Left forelimb (tissue), 1 donor: ENCODE measurements around the gene CTNNA2.

Experiments used
- DNase-seq: peaks from one replicate; pipeline ENCODE4 v3.0.0-alpha.2; 2018; ENCODE audit warnings: low spot score

Gene CTNNA2

GRCh38 chr2:80209458-80209857 is 696.6 kb downstream of the CTNNA2 start:
- DNase-seq: no peak

GRCh38 chr2:80217446-80217845 is 704.6 kb downstream of the CTNNA2 start:
- no peak for DNase-seq

GRCh38 chr2:80222644-80223043 is 709.8 kb downstream of the CTNNA2 start:
- no peak for DNase-seq

- DNase-seq: no peak
These were observed 718.6 kb downstream of the CTNNA2 start for GRCh38 chr2:80231421-80231820.

GRCh38 chr2:80233333-80233732 is 720.5 kb downstream of the CTNNA2 start:
- no peak for DNase-seq

GRCh38 chr2:80238692-80239469 is 726.0 kb downstream of the CTNNA2 start:
- no peak for DNase-seq

- no peak for DNase-seq
These were observed 729.6 kb downstream of the CTNNA2 start for GRCh38 chr2:80242355-80242910.

GRCh38 chr2:80244905-80245584 is 732.2 kb downstream of the CTNNA2 start:
- no peak for DNase-seq

- no peak for DNase-seq
These were observed 733.7 kb downstream of the CTNNA2 start for GRCh38 chr2:80246534-80246933.

- no peak for DNase-seq
These were observed 734.5 kb downstream of the CTNNA2 start for GRCh38 chr2:80247339-80247738.

- no peak for DNase-seq
These were observed 735.3 kb downstream of the CTNNA2 start for GRCh38 chr2:80248146-80248545.

GRCh38 chr2:80252294-80252986 is 739.6 kb downstream of the CTNNA2 start:
- no peak for DNase-seq

- no peak for DNase-seq
These were observed 743.3 kb downstream of the CTNNA2 start for GRCh38 chr2:80255918-80256781.

- no peak for DNase-seq
These were observed 743.9 kb downstream of the CTNNA2 start for GRCh38 chr2:80256782-80257167.

- DNase-seq: no peak
These were observed 744.6 kb downstream of the CTNNA2 start for GRCh38 chr2:80257450-80257849.

GRCh38 chr2:80258341-80258740 is 745.5 kb downstream of the CTNNA2 start:
- no peak for DNase-seq

- no peak for DNase-seq
These were observed 745.9 kb downstream of the CTNNA2 start for GRCh38 chr2:80258793-80259192.

GRCh38 chr2:80259292-80259691 is 746.4 kb downstream of the CTNNA2 start:
- no peak for DNase-seq

GRCh38 chr2:80266231-80266630 is 753.4 kb downstream of the CTNNA2 start:
- no peak for DNase-seq

GRCh38 chr2:80269806-80270205 is 757.0 kb downstream of the CTNNA2 start:
- DNase-seq: no peak

- no peak for DNase-seq
These were observed 767.7 kb downstream of the CTNNA2 start for GRCh38 chr2:80280598-80280997.

- no peak for DNase-seq
These were observed 768.2 kb downstream of the CTNNA2 start for GRCh38 chr2:80281049-80281448.
